ENCODE results near the gene ZNF212.

The ZNF212 gene

DNA sequence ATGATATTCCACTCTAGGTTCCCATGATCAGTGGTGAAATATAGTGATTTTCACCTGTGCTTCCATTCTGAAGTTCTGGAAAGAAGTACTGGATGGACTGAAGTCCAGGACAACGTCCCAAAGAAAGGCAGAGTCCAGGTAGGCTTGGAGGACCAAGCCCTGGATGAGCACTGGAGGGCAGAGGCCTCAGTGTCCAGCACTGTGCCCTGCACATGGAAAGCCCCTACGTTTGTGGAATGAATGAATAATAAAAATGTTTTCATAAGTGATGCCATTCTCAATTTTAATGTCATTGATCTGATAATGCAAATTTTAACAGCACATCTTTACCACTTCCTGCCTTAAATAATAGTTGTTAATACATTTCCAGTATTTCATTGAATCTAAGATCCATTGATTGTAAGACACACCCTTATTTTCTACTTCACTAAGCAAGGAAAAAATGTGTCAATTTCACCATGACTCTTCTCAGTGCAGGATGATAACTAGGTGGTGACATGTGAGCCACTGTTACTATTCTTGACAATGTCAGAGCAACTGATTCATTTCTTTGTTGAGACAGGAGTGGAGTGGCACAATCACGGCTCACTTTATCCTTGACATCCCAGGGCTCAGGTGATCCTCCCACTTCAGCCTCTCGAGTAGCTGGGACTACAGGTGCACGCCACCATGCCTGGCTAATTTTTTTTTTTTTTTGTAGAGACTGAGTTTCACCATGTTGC lies 57.7 kb downstream of the ZNF212 start:
- no peak overlapping the region for H3K4me3 ChIP-seq
- H3K27ac ChIP-seq: no peak overlapping the region

DNA sequence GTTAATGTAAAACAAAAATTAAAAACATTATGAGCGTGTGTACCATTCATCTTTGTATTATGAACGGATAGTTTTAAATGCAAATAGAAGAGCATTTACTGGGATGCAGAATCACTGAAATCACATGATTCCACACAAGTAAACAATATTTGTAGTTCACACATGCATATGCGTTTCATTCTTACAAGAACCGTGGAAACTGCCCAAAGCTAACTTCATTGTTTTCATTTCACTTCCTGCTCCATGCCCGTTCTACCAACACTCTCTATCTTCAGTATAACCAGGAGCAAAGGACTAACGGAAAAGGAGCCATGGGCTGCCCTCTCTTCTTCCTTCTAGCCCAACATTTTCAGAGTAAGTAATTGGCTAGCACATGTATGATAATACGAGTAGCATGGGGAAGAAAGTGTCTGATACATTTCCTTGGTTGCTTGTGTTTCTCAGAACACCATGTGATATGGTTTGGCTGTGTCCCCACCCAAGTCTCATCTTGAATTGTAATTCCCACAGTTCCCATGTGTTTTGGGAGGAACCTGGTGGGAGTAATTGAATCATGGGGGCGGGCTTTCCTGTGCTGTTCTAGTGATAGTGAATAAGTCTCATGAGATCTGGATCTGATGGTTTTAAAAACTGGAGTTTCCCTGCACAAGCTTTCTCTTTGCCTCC lies 61.3 kb downstream of the ZNF212 start:
- no peak overlapping the region for H3K27ac ChIP-seq
- H3K4me3 ChIP-seq: no peak overlapping the region

- H3K27ac ChIP-seq: no peak overlapping the region
- no peak overlapping the region for H3K4me3 ChIP-seq
These were observed 62.8 kb downstream of the ZNF212 start for GRCh38 chr7:149302222-149302621.

- H3K27ac ChIP-seq: no peak overlapping the region
- no peak overlapping the region for H3K4me3 ChIP-seq
These were observed 63.4 kb downstream of the ZNF212 start for GRCh38 chr7:149302865-149303264.

- Histone ChIP-seq H3K4me3 (no peak overlapping the region), H3K27ac (no peak overlapping the region)
These were observed 64.6 kb downstream of the ZNF212 start for GRCh38 chr7:149304006-149304405.

Data from skin epidermis (tissue), 12 donors.